ENCODE measurements around the gene JADE2. TPM values are rescaled to one million over a fixed set of nuclear protein-coding genes. Genes with fewer than 3 reads are reported as not detected.

The JADE2 gene
- total and polyA plus RNA-seq, 2 donors (not counting 3 experiments of a cell fraction or from before 2014, with no cell fraction given) = 11.6 to 31.1 TPM

GRCh38 chr5:134527961-134528424, 2.5 kb downstream of the JADE2 start:
- Histone ChIP-seq H3K36me3 (ENCODE audit: control insufficient read depth in 2 of 2, extremely low read depth in 1 of 2, insufficient read depth in 2 of 2, low read length in 2 of 2) (no peaks in the 10 kb centered on the region), H3K4me1 (ENCODE audit: control insufficient read depth, extremely low read depth, insufficient read depth, low read length) (peaks cover 20% of the 10 kb centered on the region), H4K20me1 (replicated peaks; ENCODE audit: control insufficient read depth, extremely low read depth, insufficient read depth, low read length) (no peaks in the 10 kb centered on the region), H3K9ac (replicated peaks; ENCODE audit: extremely low read depth, insufficient read depth, low read length) (peak overlapping the region; percentile 56), H2AFZ (ENCODE audit: low read depth, low read length) (peak overlapping the region; percentile 76), H3K4me3 (replicated peaks in 1 of 3; ENCODE audit: insufficient read depth in 1 of 3, low read depth in 1 of 3, low read length in 3 of 3) (peak overlapping the region in 2 of 3 experiments; percentile 46 to 76), H3K4me2 (ENCODE audit: insufficient read depth, low read length) (peak overlapping the region; percentile 59), H3K79me2 (ENCODE audit: control insufficient read depth, insufficient read depth, low read length) (peaks cover 36% of the 10 kb centered on the region), H3K9me3 (replicated peaks; ENCODE audit: control insufficient read depth, insufficient read depth, low read length) (no peaks in the 10 kb centered on the region), H3K27me3 (ENCODE audit: control insufficient read depth in 2 of 2, insufficient read depth in 2 of 2, low read length in 2 of 2) (no peaks in the 10 kb centered on the region), H3K27ac (ENCODE audit: insufficient read depth, low read depth, low read length) (peak overlapping the region; percentile 12), H3K9me1 (replicated peaks; ENCODE audit: control insufficient read depth, extremely low read depth, insufficient read depth, low read length) (no peaks in the 10 kb centered on the region)
- intact Hi-C loops (cut with micrococcal nuclease) (loop anchor here (1.0 kb wide), 9 partner anchors 24 to 156 kb away; partner anchors contain the start of genes CDKN2AIPNL and SEC24A), dilution Hi-C loops (cut with MboI; ENCODE audit: extremely low pct_ligation_motif_present, low sequenced_read_pairs) (no loop called here)
- DNase-seq (ENCODE audit: low read depth, low spot score) (no peak), FAIRE-seq (no peak)
- ChIA-PET CTCF (interaction anchor here (0.7 to 7.4 kb wide), 24 partner anchors 9 to 135 kb away, joined by 3 to 90 read pairs (median 8); partner anchors contain the start of gene CDKN2AIPNL), POLR2A (no interaction called here)
- no TSS peak for BruUV-seq (replicated peaks)
- TF ChIP-seq MAX (IDR thresholded peaks at IDR 0.05; ENCODE audit: insufficient read depth, insufficient read length) = no peak
- TF ChIP-seq FOS (IDR thresholded peaks at IDR 0.05; ENCODE audit: borderline replicate concordance, insufficient read depth, low read length) = no peak
- no peak for TF ChIP-seq CTCF (IDR thresholded peaks at IDR 0.05; ENCODE audit: extremely low read depth in 1 of 2, insufficient read depth in 1 of 2, low read depth in 1 of 2, low read length in 2 of 2)
- no peak for TF ChIP-seq GATA2 (IDR thresholded peaks at IDR 0.05; ENCODE audit: insufficient read depth, insufficient read length, low read depth, low read length)
- TF ChIP-seq POLR2A (IDR thresholded peaks at IDR 0.05; ENCODE audit: low read depth, low read length) = no peak
- no peak for TF ChIP-seq POLR2AphosphoS5 (IDR thresholded peaks at IDR 0.05; ENCODE audit: insufficient read depth, low read depth, low read length)
- TF ChIP-seq JUN (IDR thresholded peaks at IDR 0.05; ENCODE audit: borderline replicate concordance, insufficient read depth, insufficient read length, low read depth) = no peak
- TF ChIP-seq EZH2 (IDR thresholded peaks at IDR 0.05; ENCODE audit: borderline replicate concordance, low read depth, low read length, severe bottlenecking) = no peak
- TF ChIP-seq MYC (IDR thresholded peaks at IDR 0.05; ENCODE audit: low read depth, low read length) = no peak
